GM23248 (cell line): ENCODE results near the gene ZBTB43. TPM values are rescaled to one million over a fixed set of nuclear protein-coding genes. Genes with fewer than 3 reads are reported as not detected.
"Not testable (repeated sequence)": the region's sequence is repeated elsewhere in the genome, so short reads cannot be mapped to it uniquely, and the experiment has no call there.

Source experiments
- DNase-seq: peaks from one replicate; pipeline ENCODE4 v3.0.0-alpha.2; 2015
- H2AFZ ChIP-seq: fragments of 200-600 bp; sonication (generic); 2 replicates; pipeline ENCODE4 v1.6.1; 2016; ENCODE audit warnings: antibody characterized with exemption
- H3F3A ChIP-seq: fragments of 200-600 bp; sonication (generic); 2 replicates; pipeline ENCODE4 v1.6.1; 2016; ENCODE audit warnings: mild to moderate bottlenecking, antibody characterized with exemption, mixed run types; ENCODE audit not compliant: insufficient read depth
- H3K27ac ChIP-seq: fragments of 200-600 bp; sonication (generic); 2 replicates; pipeline ENCODE4 v1.5.1; 2016; ENCODE audit warnings: mild to moderate bottlenecking
- H3K27me3 ChIP-seq: fragments of 200-600 bp; sonication (generic); replicated peaks from 2 replicates; pipeline ENCODE4 v1.6.1; 2016; ENCODE audit warnings: mild to moderate bottlenecking; ENCODE audit not compliant: insufficient read depth
- H3K36me3 ChIP-seq: fragments of 200-600 bp; sonication (generic); 2 replicates; pipeline ENCODE4 v1.6.1; 2016; ENCODE audit warnings: low read depth, mild to moderate bottlenecking
- H3K4me1 ChIP-seq: fragments of 200-600 bp; sonication (generic); 2 replicates; pipeline ENCODE4 v1.6.1; 2016; ENCODE audit warnings: mild to moderate bottlenecking; ENCODE audit not compliant: insufficient read depth
- H3K4me2 ChIP-seq: fragments of 200-600 bp; sonication (generic); one replicate; pipeline ENCODE4 v1.6.1; 2016; ENCODE audit warnings: mild to moderate bottlenecking; ENCODE audit not compliant: unreplicated experiment
- H3K4me3 ChIP-seq: fragments of 200-600 bp; sonication (generic); 2 replicates; pipeline ENCODE4 v1.5.1; 2016; ENCODE audit warnings: mild to moderate bottlenecking
- H3K79me2 ChIP-seq: fragments of 200-600 bp; sonication (generic); 2 replicates; pipeline ENCODE4 v1.6.1; 2016; ENCODE audit warnings: mild to moderate bottlenecking; ENCODE audit not compliant: insufficient read depth
- H3K9ac ChIP-seq: fragments of 200-600 bp; sonication (generic); 2 replicates; pipeline ENCODE4 v1.6.1; 2016; ENCODE audit warnings: mild to moderate bottlenecking
- H3K9me2 ChIP-seq: fragments of 200-600 bp; sonication (generic); 2 replicates; pipeline ENCODE4 v1.6.1; 2016; ENCODE audit warnings: mixed run types, mild to moderate bottlenecking, moderate library complexity; ENCODE audit not compliant: insufficient read depth
- H3K9me3 ChIP-seq: fragments of 200-600 bp; sonication (generic); one replicate; pipeline ENCODE4 v1.6.1; 2017; ENCODE audit warnings: low read depth
- H4K20me1 ChIP-seq: fragments of 200-600 bp; sonication (generic); 2 replicates; pipeline ENCODE4 v1.6.0; 2016; ENCODE audit not compliant: insufficient read depth
- EZH2 ChIP-seq: fragments of 200-600 bp; sonication (generic); IDR thresholded peaks from 2 replicates; pipeline ENCODE4 v1.6.1; 2018; ENCODE audit warnings: antibody characterized with exemption, mild to moderate bottlenecking; ENCODE audit not compliant: insufficient read depth, poor library complexity, severe bottlenecking
- EZH2phosphoT487 ChIP-seq: fragments of 200-600 bp; sonication (generic); IDR thresholded peaks from 2 replicates; pipeline ENCODE4 v1.6.1; 2018; ENCODE audit warnings: antibody characterized with exemption, moderate library complexity, mild to moderate bottlenecking, low read depth; ENCODE audit not compliant: insufficient read depth
- WGBS, 2 experiments: methylation state at CpG; one replicate each; pipeline ENCODE4 v1.1.6; 2015 to 2017; ENCODE audit warnings: low lambda C conversion rate in 2 of 2, low coverage in 1 of 2; ENCODE audit errors: missing lambda C conversion rate in 2 of 2; 5-methylcytosine and 5-hydroxymethylcytosine counted together
- in situ Hi-C: fragments of 300-500 bp; cut with MboI; formaldehyde crosslinking; loops from 2 replicates; pipeline ENCODE4 v1.15.0; 2020
- polyA plus RNA-seq: library from polyadenylated mRNA; unstranded; fragments of >200 nt; fragmentation: Nextera tagmentation; extraction: Ambion mirVana; gene quantifications from 2 replicates; pipeline ENCODE4 v1.2.1, GENCODE V29; 2016
- total RNA-seq: library from RNA; depleted of rRNA; stranded (reverse); fragments of >200 nt; shearing (Covaris generic); gene quantifications from 2 replicates; pipeline ENCODE4 v1.2.3, GENCODE V29; 2014

The ZBTB43 gene
- total and polyA plus RNA-seq, 2 experiments from 2014 or later = 8.5 to 12.3 TPM

DNA sequence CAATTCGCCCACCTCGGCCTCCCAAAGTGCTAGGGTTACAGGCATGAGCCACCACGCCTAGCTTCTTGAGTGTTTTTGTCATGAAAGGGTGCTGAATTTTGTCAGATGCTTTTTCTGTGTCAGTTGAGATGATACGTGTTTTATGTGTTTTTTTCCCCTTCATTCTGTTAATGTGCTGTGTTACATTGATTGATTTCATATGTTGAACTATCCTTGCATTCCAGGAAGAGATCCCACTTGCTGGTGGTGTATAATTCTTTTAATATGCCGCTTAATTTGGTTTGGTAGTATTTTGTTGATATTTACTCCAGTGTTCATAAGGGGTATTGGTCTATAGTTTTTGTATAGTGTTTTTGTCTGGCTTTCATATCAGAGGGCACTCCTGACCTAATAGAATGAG is 13.6 kb downstream of the ZBTB43 start:
- H3K4me1 ChIP-seq = no peaks in the 10 kb centered on the region
- no peak for DNase-seq
- H3K4me3 ChIP-seq = no peak overlapping the region
- WGBS, 2 experiments = 95 to 96% methylated on average over 5 of the region's 5 CpGs
- no peaks in the 10 kb centered on the region for H3K27me3 ChIP-seq
- H3K9me3 ChIP-seq = peaks cover 6% of the 10 kb centered on the region
- in situ Hi-C loops = no loop called here
- H3K36me3 ChIP-seq = peaks cover 38% of the 10 kb centered on the region
- no peak overlapping the region for H3K9ac ChIP-seq
- peaks cover 98% of the 10 kb centered on the region for H3K79me2 ChIP-seq
- H4K20me1 ChIP-seq = no peaks in the 10 kb centered on the region
- no peaks in the 10 kb centered on the region for H3K9me2 ChIP-seq
- TF ChIP-seq EZH2phosphoT487 (no peak), EZH2 (no peak)
- no peak overlapping the region for H2AFZ ChIP-seq
- H3K4me2 ChIP-seq = no peak overlapping the region
- no peak overlapping the region for H3K27ac ChIP-seq
- peaks cover 3% of the 10 kb centered on the region; the same call in 1 of the 2 replicates for H3F3A ChIP-seq

DNA sequence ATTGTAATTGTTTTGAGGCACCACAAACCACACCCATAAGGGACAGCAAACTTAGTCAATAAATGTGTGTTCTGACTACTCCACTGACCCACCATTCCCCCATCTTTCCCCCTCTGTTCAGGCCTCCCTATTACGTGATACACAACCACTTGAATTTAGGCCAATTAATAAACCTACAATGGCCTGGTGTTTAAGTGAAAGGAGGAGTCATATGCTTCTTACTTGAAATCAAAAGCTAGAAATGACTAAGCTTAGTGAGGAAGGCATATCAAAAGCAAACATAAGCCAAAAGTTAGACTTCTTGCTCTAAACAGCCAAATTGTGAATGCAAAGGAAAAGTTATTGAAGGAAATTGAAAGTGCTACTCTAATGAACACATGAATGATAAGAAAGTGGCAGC is 14.6 kb downstream of the ZBTB43 start:
- Histone ChIP-seq H3K9me3 (peaks cover 6% of the 10 kb centered on the region), H3F3A (peaks cover 4% of the 10 kb centered on the region; the same call in 1 of the 2 replicates), H3K4me2 (no peak overlapping the region), H3K9me2 (no peaks in the 10 kb centered on the region), H4K20me1 (no peaks in the 10 kb centered on the region), H3K4me1 (no peaks in the 10 kb centered on the region), H3K79me2 (peaks cover 98% of the 10 kb centered on the region), H3K4me3 (no peak overlapping the region), H3K27ac (no peak overlapping the region), H3K36me3 (peaks cover 30% of the 10 kb centered on the region), H2AFZ (no peak overlapping the region), H3K27me3 (no peaks in the 10 kb centered on the region), H3K9ac (no peak overlapping the region)
- no peak for DNase-seq
- 97 to 100% methylated on average over 1 of the region's 1 CpG for WGBS, 2 experiments
- in situ Hi-C loops = no loop called here
- no peak for TF ChIP-seq EZH2phosphoT487
- TF ChIP-seq EZH2 = no peak

DNA sequence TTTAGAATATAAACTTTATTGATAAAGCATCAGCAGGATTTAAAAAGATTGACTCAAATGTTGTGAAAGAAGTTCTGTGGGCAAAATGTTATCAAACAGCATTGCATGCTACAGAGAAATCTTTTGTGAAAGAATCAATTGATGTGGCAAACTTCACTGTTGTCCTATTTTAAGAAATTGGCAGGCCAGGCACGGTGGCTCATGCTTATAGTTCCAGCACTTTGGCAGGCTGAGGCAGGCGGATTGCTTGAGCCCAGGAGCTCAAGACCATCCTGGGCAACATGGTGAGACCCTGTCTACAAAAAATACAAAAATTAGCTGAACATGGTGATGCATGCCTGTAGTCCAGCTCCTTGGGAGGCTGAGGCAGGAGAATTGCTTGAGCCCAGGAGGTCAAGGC is 17.4 kb downstream of the ZBTB43 start:
- no peak overlapping the region for H3K9ac ChIP-seq
- in situ Hi-C loops = no loop called here
- peaks cover 4% of the 10 kb centered on the region; the same call in 1 of the 2 replicates for H3F3A ChIP-seq
- TF ChIP-seq EZH2 = no peak
- no peak for TF ChIP-seq EZH2phosphoT487
- no peaks in the 10 kb centered on the region for H3K27me3 ChIP-seq
- 51 to 63% methylated on average over 2 of the region's 2 CpGs for WGBS, 2 experiments
- no peak for DNase-seq
- no peak overlapping the region for H3K27ac ChIP-seq
- H3K4me3 ChIP-seq = no peak overlapping the region
- peaks cover 100% of the 10 kb centered on the region for H3K79me2 ChIP-seq
- H3K4me1 ChIP-seq = no peaks in the 10 kb centered on the region
- peaks cover 6% of the 10 kb centered on the region for H3K9me3 ChIP-seq
- no peaks in the 10 kb centered on the region for H4K20me1 ChIP-seq
- no peaks in the 10 kb centered on the region for H3K9me2 ChIP-seq
- peaks cover 29% of the 10 kb centered on the region for H3K36me3 ChIP-seq
- no peak overlapping the region for H2AFZ ChIP-seq
- no peak overlapping the region for H3K4me2 ChIP-seq

DNA sequence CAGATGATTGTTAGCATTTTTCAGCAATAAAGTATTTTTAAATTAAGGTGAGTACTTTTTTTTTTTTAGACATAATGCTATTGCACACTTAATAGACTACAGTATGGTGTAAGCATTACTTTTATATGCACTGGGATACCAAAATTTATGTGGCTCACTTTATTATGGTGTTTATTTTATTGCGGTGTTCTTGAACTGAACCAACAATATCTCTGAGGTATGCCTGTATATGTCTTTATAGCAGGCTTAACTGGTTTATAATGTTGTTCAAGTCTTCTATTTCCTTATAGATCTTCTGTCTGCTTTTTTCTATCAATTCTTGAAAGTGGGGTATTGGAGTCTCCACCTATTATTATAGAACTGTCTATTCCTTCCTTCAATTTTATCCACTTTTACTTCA is 18.0 kb downstream of the ZBTB43 start:
- Histone ChIP-seq H4K20me1 (no peaks in the 10 kb centered on the region), H3K4me2 (no peak overlapping the region), H3K9me2 (no peaks in the 10 kb centered on the region), H3K27me3 (no peaks in the 10 kb centered on the region), H3F3A (peaks cover 4% of the 10 kb centered on the region; the same call in 1 of the 2 replicates), H3K4me1 (no peaks in the 10 kb centered on the region), H3K9me3 (peaks cover 6% of the 10 kb centered on the region), H3K27ac (no peak overlapping the region), H3K4me3 (no peak overlapping the region), H3K36me3 (peaks cover 29% of the 10 kb centered on the region), H3K9ac (no peak overlapping the region), H3K79me2 (peaks cover 100% of the 10 kb centered on the region), H2AFZ (no peak overlapping the region)
- in situ Hi-C loops = no loop called here
- TF ChIP-seq EZH2phosphoT487 = no peak
- WGBS, 2 experiments = 100% methylated on average over 1 of the region's 1 CpG
- no peak for DNase-seq

DNA sequence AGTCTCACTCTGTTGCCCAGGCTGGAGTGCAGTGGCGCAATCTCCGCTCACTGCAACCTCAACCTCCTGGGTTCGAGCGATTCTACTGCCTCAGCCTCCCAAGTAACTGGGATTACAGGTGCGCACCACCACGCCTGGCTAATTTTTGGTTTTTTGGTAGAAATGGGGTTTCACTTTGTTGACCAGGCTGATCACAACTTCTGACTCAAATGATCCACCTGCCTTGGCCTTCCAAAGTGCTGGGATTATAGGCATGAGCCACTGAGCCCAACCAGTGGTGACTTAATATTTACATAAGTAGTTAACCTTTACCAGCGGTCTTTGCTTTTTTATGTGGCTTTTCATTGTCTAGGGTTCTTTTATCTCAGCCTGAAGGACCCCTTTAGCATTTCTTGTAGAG is 19.2 kb downstream of the ZBTB43 start:
- peaks cover 99% of the 10 kb centered on the region for H3K79me2 ChIP-seq
- H4K20me1 ChIP-seq, H3K4me2 ChIP-seq, in situ Hi-C loops, H3K4me3 ChIP-seq, H3F3A ChIP-seq, H3K9me2 ChIP-seq, H3K27ac ChIP-seq, H3K9ac ChIP-seq, H2AFZ ChIP-seq, H3K4me1 ChIP-seq, H3K9me3 ChIP-seq, DNase-seq, H3K27me3 ChIP-seq: not testable (repeated sequence)
- 92% methylated on average over 7 of the region's 7 CpGs for WGBS, 2 experiments
- peaks cover 21% of the 10 kb centered on the region for H3K36me3 ChIP-seq
